H1 (cell line): ENCODE measurements around the gene TRIOBP.

ENCODE experiments used
- CEBPB ChIP-seq: IDR thresholded peaks from 2 replicates; pipeline ENCODE4 v1.6.1; 2012; ENCODE audit warnings: low read depth, low read length
- CTCF ChIP-seq, 3 experiments: IDR thresholded peaks; 1 replicate in 2 of 3; 2 replicates in 1 of 3; pipeline versions ENCODE4 v1.5.1 to v1.6.1; 2011; ENCODE audit warnings: low read length in 3 of 3, mild to moderate bottlenecking in 3 of 3, inconsistent platforms in 2 of 3, low read depth in 1 of 3, moderate library complexity in 1 of 3; ENCODE audit not compliant: insufficient read depth in 1 of 3; ENCODE audit errors: control extremely low read depth in 1 of 3
- EZH2 ChIP-seq: fragments of 200-600 bp; sonication (generic); IDR thresholded peaks from 2 replicates; pipeline ENCODE4 v1.7.1; 2012; ENCODE audit warnings: low read depth, mild to moderate bottlenecking, moderate library complexity, low read length, inconsistent platforms; ENCODE audit not compliant: severe bottlenecking
- HDAC2 ChIP-seq, 2 experiments: fragments of 300-600 bp in 1 of 2; sonication (generic) in 1 of 2; IDR thresholded peaks; 2 replicates each; pipeline ENCODE4 v1.6.1; 2011 to 2012; ENCODE audit warnings: low read depth in 2 of 2, low read length in 2 of 2, mild to moderate bottlenecking in 2 of 2, moderate library complexity in 2 of 2, borderline replicate concordance in 1 of 2, inconsistent platforms in 1 of 2
- POLR2A ChIP-seq, 2 experiments: IDR thresholded peaks; 1 replicate in 1 of 2; 2 replicates in 1 of 2; pipeline ENCODE4 v1.6.1; 2011; ENCODE audit warnings: low read depth in 2 of 2, low read length in 2 of 2, mild to moderate bottlenecking in 2 of 2; ENCODE audit errors: control extremely low read depth in 1 of 2

GRCh38 chr22:37739611-37740049, 42.8 kb downstream of the TRIOBP start:
- TF ChIP-seq POLR2A (IDR thresholded peaks at IDR 0.05; ENCODE audit: control extremely low read depth in 1 of 2, low read depth in 2 of 2, low read length in 2 of 2) = no peak
- TF ChIP-seq CTCF (IDR thresholded peaks at IDR 0.05; ENCODE audit: control extremely low read depth in 1 of 3, insufficient read depth in 1 of 3, low read depth in 1 of 3, low read length in 3 of 3) = no peak
- TF ChIP-seq HDAC2 (IDR thresholded peaks at IDR 0.05; ENCODE audit: borderline replicate concordance in 1 of 2, low read depth in 2 of 2, low read length in 2 of 2) = no peak
- TF ChIP-seq EZH2 = no peak
- no peak for TF ChIP-seq CEBPB
